GM23248 (cell line): Measurements from ENCODE around the gene IKZF3. TPM values are rescaled to one million over a fixed set of nuclear protein-coding genes. Genes with fewer than 3 reads are reported as not detected.

Experiments used
- DNase-seq: peaks from one replicate; pipeline ENCODE4 v3.0.0-alpha.2; 2015
- H2AFZ ChIP-seq: fragments of 200-600 bp; sonication (generic); 2 replicates; pipeline ENCODE4 v1.6.1; 2016; ENCODE audit warnings: antibody characterized with exemption
- H3F3A ChIP-seq: fragments of 200-600 bp; sonication (generic); 2 replicates; pipeline ENCODE4 v1.6.1; 2016; ENCODE audit warnings: mild to moderate bottlenecking, antibody characterized with exemption, mixed run types; ENCODE audit not compliant: insufficient read depth
- H3K27ac ChIP-seq: fragments of 200-600 bp; sonication (generic); 2 replicates; pipeline ENCODE4 v1.5.1; 2016; ENCODE audit warnings: mild to moderate bottlenecking
- H3K27me3 ChIP-seq: fragments of 200-600 bp; sonication (generic); replicated peaks from 2 replicates; pipeline ENCODE4 v1.6.1; 2016; ENCODE audit warnings: mild to moderate bottlenecking; ENCODE audit not compliant: insufficient read depth
- H3K36me3 ChIP-seq: fragments of 200-600 bp; sonication (generic); 2 replicates; pipeline ENCODE4 v1.6.1; 2016; ENCODE audit warnings: low read depth, mild to moderate bottlenecking
- H3K4me1 ChIP-seq: fragments of 200-600 bp; sonication (generic); 2 replicates; pipeline ENCODE4 v1.6.1; 2016; ENCODE audit warnings: mild to moderate bottlenecking; ENCODE audit not compliant: insufficient read depth
- H3K4me2 ChIP-seq: fragments of 200-600 bp; sonication (generic); one replicate; pipeline ENCODE4 v1.6.1; 2016; ENCODE audit warnings: mild to moderate bottlenecking; ENCODE audit not compliant: unreplicated experiment
- H3K4me3 ChIP-seq: fragments of 200-600 bp; sonication (generic); 2 replicates; pipeline ENCODE4 v1.5.1; 2016; ENCODE audit warnings: mild to moderate bottlenecking
- H3K79me2 ChIP-seq: fragments of 200-600 bp; sonication (generic); 2 replicates; pipeline ENCODE4 v1.6.1; 2016; ENCODE audit warnings: mild to moderate bottlenecking; ENCODE audit not compliant: insufficient read depth
- H3K9ac ChIP-seq: fragments of 200-600 bp; sonication (generic); 2 replicates; pipeline ENCODE4 v1.6.1; 2016; ENCODE audit warnings: mild to moderate bottlenecking
- H3K9me2 ChIP-seq: fragments of 200-600 bp; sonication (generic); 2 replicates; pipeline ENCODE4 v1.6.1; 2016; ENCODE audit warnings: mixed run types, mild to moderate bottlenecking, moderate library complexity; ENCODE audit not compliant: insufficient read depth
- H3K9me3 ChIP-seq: fragments of 200-600 bp; sonication (generic); one replicate; pipeline ENCODE4 v1.6.1; 2017; ENCODE audit warnings: low read depth
- H4K20me1 ChIP-seq: fragments of 200-600 bp; sonication (generic); 2 replicates; pipeline ENCODE4 v1.6.0; 2016; ENCODE audit not compliant: insufficient read depth
- EZH2 ChIP-seq: fragments of 200-600 bp; sonication (generic); IDR thresholded peaks from 2 replicates; pipeline ENCODE4 v1.6.1; 2018; ENCODE audit warnings: antibody characterized with exemption, mild to moderate bottlenecking; ENCODE audit not compliant: insufficient read depth, poor library complexity, severe bottlenecking
- EZH2phosphoT487 ChIP-seq: fragments of 200-600 bp; sonication (generic); IDR thresholded peaks from 2 replicates; pipeline ENCODE4 v1.6.1; 2018; ENCODE audit warnings: antibody characterized with exemption, moderate library complexity, mild to moderate bottlenecking, low read depth; ENCODE audit not compliant: insufficient read depth
- WGBS, 2 experiments: methylation state at CpG; one replicate each; pipeline ENCODE4 v1.1.6; 2015 to 2017; ENCODE audit warnings: low lambda C conversion rate in 2 of 2, low coverage in 1 of 2; ENCODE audit errors: missing lambda C conversion rate in 2 of 2; 5-methylcytosine and 5-hydroxymethylcytosine counted together
- in situ Hi-C: fragments of 300-500 bp; cut with MboI; formaldehyde crosslinking; loops from 2 replicates; pipeline ENCODE4 v1.15.0; 2020
- polyA plus RNA-seq: library from polyadenylated mRNA; unstranded; fragments of >200 nt; fragmentation: Nextera tagmentation; extraction: Ambion mirVana; gene quantifications from 2 replicates; pipeline ENCODE4 v1.2.1, GENCODE V29; 2016
- total RNA-seq: library from RNA; depleted of rRNA; stranded (reverse); fragments of >200 nt; shearing (Covaris generic); gene quantifications from 2 replicates; pipeline ENCODE4 v1.2.3, GENCODE V29; 2014

Gene IKZF3
- total and polyA plus RNA-seq, 2 experiments from 2014 or later = 0.09 TPM; not detected in 1

DNA sequence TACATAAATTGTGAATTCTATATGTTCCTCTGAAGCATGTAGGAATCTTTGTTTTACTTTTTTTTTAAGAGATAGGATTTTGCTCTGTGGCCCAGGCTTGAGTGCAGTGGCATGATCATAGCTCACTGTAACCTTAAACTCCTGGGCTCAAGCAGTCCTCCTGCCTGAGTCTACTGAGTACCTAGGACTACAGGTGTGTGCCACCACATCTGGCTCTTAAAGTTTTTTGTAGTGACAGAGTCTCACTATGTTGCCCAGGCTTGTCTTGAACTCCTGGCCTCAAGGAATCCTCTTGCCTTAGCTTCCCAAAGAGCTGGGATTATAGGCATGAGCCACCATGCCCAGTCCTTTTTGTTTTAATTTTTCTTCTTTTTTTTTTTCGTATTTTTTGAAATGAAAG, 25.3 kb downstream of the IKZF3 start:
- 3 to 17% methylated on average over 1 of the region's 1 CpG for WGBS, 2 experiments
- no peak for DNase-seq
- TF ChIP-seq EZH2 = no peak
- TF ChIP-seq EZH2phosphoT487 = no peak
- in situ Hi-C loops = no loop called here
- Histone ChIP-seq H3K27ac (no peak overlapping the region), H3K79me2 (no peaks in the 10 kb centered on the region), H3K4me1 (no peaks in the 10 kb centered on the region), H3F3A (no peaks in the 10 kb centered on the region), H3K9ac (no peak overlapping the region), H3K9me3 (no peaks in the 10 kb centered on the region), H4K20me1 (no peaks in the 10 kb centered on the region), H3K4me3 (no peak overlapping the region), H3K9me2 (no peaks in the 10 kb centered on the region), H2AFZ (no peak overlapping the region), H3K27me3 (peaks cover 25% of the 10 kb centered on the region), H3K36me3 (no peaks in the 10 kb centered on the region), H3K4me2 (no peak overlapping the region)

GRCh38 chr17:39838057-39838456, 26.1 kb downstream of the IKZF3 start:
- in situ Hi-C loops = no loop called here
- Histone ChIP-seq H3K4me3 (no peak overlapping the region), H3K36me3 (no peaks in the 10 kb centered on the region), H3F3A (no peaks in the 10 kb centered on the region), H3K4me1 (no peaks in the 10 kb centered on the region), H3K9me3 (no peaks in the 10 kb centered on the region), H3K9me2 (no peaks in the 10 kb centered on the region), H3K4me2 (no peak overlapping the region), H3K9ac (no peak overlapping the region), H3K79me2 (no peaks in the 10 kb centered on the region), H3K27me3 (peaks cover 18% of the 10 kb centered on the region), H2AFZ (no peak overlapping the region), H3K27ac (no peak overlapping the region), H4K20me1 (no peaks in the 10 kb centered on the region)
- 10 to 13% methylated on average over 1 of the region's 1 CpG for WGBS, 2 experiments
- no peak for DNase-seq
- TF ChIP-seq EZH2phosphoT487 = no peak
- no peak for TF ChIP-seq EZH2

GRCh38 chr17:39836117-39836516, 28.0 kb downstream of the IKZF3 start:
- TF ChIP-seq EZH2 (no peak), EZH2phosphoT487 (no peak)
- Histone ChIP-seq H3K9ac (no peak overlapping the region), H3K27me3 (peaks cover 11% of the 10 kb centered on the region; the same call in 1 of the 2 replicates), H3K79me2 (no peaks in the 10 kb centered on the region), H3K36me3 (no peaks in the 10 kb centered on the region), H3K9me2 (no peaks in the 10 kb centered on the region), H3K4me3 (no peak overlapping the region), H3K9me3 (no peaks in the 10 kb centered on the region), H3K4me2 (no peak overlapping the region), H4K20me1 (no peaks in the 10 kb centered on the region), H2AFZ (no peak overlapping the region), H3K27ac (no peak overlapping the region), H3K4me1 (no peaks in the 10 kb centered on the region), H3F3A (no peaks in the 10 kb centered on the region)
- 14 to 35% methylated on average over 6 of the region's 6 CpGs for WGBS, 2 experiments
- DNase-seq = no peak
- in situ Hi-C loops = no loop called here

DNA sequence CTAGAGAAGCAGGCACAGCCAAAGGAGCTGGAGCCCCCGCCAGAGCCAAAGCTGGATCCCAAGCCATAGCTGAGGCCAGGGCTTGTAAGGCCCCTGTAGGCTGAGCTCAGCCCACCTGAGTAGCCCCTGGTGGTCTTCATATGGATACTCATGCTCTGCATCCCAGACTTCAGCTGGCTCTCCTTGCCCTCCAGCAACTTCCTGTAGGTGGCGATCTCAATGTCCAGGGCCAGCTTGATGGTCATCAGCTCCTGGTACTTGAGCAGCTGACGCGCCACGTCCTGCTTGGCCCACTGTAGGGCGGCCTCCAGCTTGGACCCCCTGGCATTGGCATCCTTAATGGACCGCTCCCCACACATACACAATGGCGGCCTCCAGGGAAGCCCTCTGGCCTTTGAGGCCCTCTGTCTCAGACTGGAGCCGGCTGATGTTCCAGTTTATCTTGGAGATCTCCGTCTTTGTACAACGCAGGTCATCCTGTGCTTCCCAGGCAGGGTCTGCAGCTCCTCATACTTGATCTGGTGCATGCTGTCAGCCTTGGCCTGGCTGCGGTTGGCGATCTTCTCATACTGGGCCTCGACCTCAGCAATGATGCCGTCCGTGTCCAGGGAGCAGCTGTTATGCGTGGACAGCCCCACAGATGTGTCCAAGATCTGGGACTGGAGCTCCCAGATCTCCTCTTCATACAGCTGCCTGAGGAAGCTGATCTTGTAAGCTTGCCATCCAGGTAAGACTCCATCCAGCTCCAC, 28.9 kb downstream of the IKZF3 start:
- Histone ChIP-seq H3K27ac (no peak overlapping the region), H3F3A (no peaks in the 10 kb centered on the region), H3K9ac (no peak overlapping the region), H3K79me2 (no peaks in the 10 kb centered on the region), H3K9me3 (no peaks in the 10 kb centered on the region), H3K4me3 (no peak overlapping the region), H3K4me1 (no peaks in the 10 kb centered on the region), H3K9me2 (no peaks in the 10 kb centered on the region), H3K27me3 (peaks cover 4% of the 10 kb centered on the region; the same call in 1 of the 2 replicates), H4K20me1 (no peaks in the 10 kb centered on the region), H3K4me2 (no peak overlapping the region), H3K36me3 (no peaks in the 10 kb centered on the region), H2AFZ (no peak overlapping the region)
- TF ChIP-seq EZH2phosphoT487 = no peak
- no peak for TF ChIP-seq EZH2
- 74 to 78% methylated on average over 17 of the region's 17 CpGs for WGBS, 2 experiments
- in situ Hi-C loops = no loop called here
- DNase-seq = no peak

GRCh38 chr17:39834017-39834416, 30.1 kb downstream of the IKZF3 start:
- Histone ChIP-seq H3K27ac (no peak overlapping the region), H2AFZ (no peak overlapping the region), H3K9me3 (no peaks in the 10 kb centered on the region), H3K9ac (no peak overlapping the region), H4K20me1 (no peaks in the 10 kb centered on the region), H3K36me3 (no peaks in the 10 kb centered on the region), H3K27me3 (peaks cover 9% of the 10 kb centered on the region; the same call in 1 of the 2 replicates), H3K79me2 (no peaks in the 10 kb centered on the region), H3K9me2 (no peaks in the 10 kb centered on the region), H3F3A (no peaks in the 10 kb centered on the region), H3K4me2 (no peak overlapping the region), H3K4me3 (no peak overlapping the region), H3K4me1 (no peaks in the 10 kb centered on the region)
- in situ Hi-C loops = no loop called here
- TF ChIP-seq EZH2 = no peak
- TF ChIP-seq EZH2phosphoT487 = no peak
- DNase-seq = no peak
